T47D (cell line): Measurements from ENCODE around the gene IMPA2.

Source experiments
- DNase-seq, 2 experiments: peaks; one replicate each; pipeline versions ENCODE4 v3.0.0 to v3.0.0-alpha.2; 2011 to 2012; ENCODE audit warnings: low read depth in 1 of 2, low spot score in 1 of 2
- JUND ChIP-seq: IDR thresholded peaks from 2 replicates; pipeline ENCODE4 v1.6.1; 2012; ENCODE audit warnings: low read depth
- in situ Hi-C: cut with HindIII; loops from 2 replicates; pipeline ENCODE4 v1.10.0; 2016; ENCODE audit warnings: low sequenced_read_pairs, low pct_unique_long_range_greater_than_20kb

Gene IMPA2

DNA sequence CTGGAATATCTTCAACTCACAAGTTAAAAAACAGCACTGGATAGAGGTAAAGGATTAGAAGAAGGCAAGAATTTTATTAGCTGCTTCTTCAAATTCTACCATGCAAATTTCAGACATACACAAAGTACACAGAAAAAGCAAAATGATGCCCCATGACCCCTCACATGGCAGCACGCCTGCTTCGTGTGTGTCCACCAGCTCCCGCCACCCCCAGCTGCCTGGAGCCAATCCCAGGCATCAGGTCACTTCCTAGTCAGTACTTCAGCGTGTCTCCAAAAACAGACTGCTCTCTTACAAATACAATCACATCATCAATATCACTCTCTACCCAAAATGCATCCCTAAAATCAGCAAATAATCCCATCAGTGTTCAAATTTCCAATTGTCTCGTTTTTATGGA lies 35.8 kb downstream of the IMPA2 start:
- TF ChIP-seq JUND: no peak
- DNase-seq: no peak
- in situ Hi-C loops: no loop called here

DNA sequence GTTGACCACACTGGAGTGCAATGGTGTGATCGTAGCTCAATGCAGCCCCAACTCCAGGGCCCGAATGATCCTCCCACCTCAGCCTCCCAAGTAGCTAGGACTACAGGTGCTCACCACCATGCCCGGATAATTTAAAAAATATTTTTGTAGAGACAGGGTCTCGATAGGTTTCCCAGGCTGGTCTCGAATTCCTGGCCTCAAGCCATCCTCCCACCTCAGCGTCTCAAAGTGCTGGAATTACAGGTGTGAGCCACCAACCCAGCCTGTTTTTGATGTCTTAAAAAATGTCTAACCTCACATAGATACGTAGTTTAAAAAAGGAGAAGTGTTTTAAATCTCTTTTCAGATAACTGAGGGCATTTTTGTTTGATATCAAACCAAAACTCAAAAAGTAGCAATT lies 37.6 kb downstream of the IMPA2 start:
- DNase-seq: no peak
- in situ Hi-C loops: no loop called here
- TF ChIP-seq JUND: no peak

DNA sequence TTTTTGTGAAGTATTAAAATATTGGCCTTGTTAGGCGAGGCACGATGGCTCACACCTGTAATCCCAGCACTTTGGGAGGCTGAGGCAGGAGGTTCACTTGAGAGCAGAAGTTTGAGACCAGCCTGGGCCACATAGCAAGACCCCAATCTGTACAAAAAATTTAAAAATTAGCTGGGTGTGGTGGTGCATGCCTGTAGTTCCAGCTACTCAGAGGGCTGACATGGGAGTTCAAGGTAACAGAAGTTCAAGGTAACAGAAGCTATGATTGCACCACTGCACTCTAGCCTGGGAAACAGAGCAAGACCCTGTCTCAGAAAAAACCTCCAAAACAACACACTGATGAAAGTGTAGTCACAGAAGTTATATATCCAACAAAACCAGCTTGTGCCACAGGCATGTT lies 39.8 kb downstream of the IMPA2 start:
- DNase-seq: no peak
- no peak for TF ChIP-seq JUND
- in situ Hi-C loops: no loop called here

DNA sequence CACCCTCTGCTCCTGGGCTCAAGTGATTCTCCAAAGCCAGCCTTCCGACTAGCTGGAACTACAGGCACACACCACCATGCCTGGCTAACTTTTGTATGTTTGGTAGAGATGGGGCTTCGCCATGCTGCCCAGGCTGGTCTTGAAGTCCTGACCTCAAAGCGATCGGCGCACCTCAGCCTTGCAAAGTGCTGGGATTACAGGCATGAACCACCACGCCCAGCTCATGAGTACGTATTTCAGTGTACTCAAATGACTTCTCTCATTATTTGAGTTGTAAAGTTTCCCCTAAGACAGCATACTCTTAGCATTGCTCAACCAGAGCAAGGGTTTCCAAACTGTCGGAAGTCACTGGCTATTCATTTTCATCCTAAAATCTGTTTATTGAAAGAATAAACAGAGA lies 40.3 kb downstream of the IMPA2 start:
- DNase-seq: no peak
- no peak for TF ChIP-seq JUND
- in situ Hi-C loops: no loop called here

DNA sequence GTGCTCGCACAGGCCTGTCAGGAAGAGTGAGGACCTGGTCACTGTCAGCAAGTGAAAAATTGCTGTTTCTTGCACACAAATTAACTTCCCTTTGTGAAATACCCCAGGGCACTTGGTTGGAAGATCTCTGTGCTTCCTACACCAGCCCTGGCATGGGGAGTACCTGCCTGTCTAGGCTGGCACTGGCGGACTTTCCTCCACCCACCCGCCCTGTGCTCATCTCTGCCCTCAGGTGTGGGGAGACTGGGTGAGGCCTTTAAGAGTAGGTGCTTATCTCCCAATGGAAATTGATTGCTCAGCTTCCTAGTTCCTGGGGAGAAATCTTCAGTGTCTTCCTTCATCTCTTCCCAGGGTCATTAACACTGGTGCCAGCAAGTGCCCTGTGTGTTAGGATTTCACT lies 42.1 kb downstream of the IMPA2 start:
- DNase-seq: no peak
- in situ Hi-C loops: no loop called here
- no peak for TF ChIP-seq JUND

DNA sequence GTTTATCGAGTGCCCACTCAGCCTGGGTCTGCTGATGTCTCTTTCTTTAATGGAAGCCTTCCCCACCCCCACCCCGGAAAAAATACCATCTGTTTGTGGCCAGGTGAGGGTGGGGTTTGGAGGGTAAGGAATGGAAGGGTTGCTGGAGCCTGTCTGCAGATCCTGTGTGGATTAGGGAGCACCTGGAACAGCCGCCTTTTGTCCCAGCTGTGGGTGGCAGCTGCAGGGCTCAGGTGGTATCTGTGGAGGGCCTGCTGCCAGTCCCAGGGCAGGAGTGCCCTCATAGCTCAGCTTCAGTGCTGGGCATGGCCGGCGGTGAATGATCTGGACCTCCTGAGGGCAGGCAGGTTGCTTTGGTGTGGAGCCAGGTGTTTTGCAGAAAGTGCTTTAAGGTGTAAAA lies 45.3 kb downstream of the IMPA2 start:
- TF ChIP-seq JUND: no peak
- no peak for DNase-seq
- in situ Hi-C loops: no loop called here

DNA sequence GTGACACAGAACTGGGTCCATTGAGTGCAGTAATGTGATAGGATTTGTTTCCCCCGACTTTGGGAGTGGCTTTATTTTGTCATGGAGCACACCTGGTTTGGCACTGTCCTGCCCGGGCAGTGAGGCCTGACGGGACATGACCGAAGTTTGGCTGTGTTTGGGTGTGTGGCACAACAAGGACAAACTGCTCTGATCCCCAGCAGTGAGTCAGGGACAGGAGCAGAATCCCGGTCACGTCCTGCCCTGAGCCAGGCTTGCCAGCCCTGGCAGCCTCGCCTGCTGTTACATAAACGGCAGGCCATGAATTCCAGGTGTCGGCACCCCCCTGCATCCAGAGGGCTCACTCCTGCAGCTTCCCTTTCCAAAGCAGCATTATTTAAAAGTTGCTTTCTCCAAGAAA lies 45.7 kb downstream of the IMPA2 start:
- DNase-seq: no peak
- no peak for TF ChIP-seq JUND
- in situ Hi-C loops: no loop called here

DNA sequence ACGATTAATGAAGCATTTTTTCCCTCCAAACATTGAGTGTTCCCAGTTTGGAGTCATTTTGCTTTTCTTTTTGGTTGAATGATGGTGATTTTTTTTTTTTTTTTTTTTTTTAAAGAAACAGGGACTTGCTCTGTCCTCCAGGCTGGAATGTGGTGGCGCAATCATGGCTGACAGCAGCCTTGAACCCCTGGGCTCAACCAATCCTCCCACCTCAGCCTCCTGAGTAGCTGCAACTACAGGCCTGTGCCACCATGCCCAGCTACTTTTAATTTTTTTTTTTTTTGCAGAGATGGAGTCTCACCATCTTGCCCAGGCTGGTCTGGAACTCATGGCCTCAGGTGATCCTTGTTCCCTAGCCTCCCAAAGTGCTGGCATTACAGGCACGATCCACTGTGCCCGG lies 46.2 kb downstream of the IMPA2 start:
- no peak for TF ChIP-seq JUND
- in situ Hi-C loops: no loop called here

DNA sequence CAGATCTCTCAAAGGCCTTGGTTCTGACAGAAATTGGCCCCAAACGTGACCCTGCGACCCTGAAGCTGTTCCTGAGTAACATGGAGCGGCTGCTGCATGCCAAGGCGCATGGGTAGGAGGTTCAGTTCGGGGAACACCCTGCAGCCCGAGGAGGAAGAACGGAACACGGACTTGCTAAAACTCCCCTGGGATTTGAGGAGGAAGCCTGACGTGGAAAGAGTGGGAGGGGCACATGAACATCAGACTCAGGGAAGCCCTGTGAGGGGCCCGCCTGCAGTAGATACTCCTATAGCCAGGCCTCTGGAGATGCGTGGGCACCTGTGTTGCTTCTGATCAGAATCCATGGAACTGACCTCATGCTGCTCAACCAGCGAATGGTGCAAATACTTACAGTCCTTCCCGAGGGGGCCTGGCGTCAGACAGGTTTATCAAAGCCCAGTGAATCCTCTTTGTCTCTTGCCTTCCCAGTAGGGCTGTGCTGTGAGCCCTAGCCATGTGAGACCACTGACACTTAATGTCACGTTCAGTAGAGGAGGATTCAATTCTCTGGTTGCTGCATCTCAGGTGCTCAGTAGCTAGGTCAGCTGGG lies 46.8 kb downstream of the IMPA2 start:
- DNase-seq: no peak
- in situ Hi-C loops: no loop called here
- TF ChIP-seq JUND: no peak

More for the DNA sequence above, 46.2 kb downstream of the IMPA2 start:
- DNase-seq: no peak

DNA sequence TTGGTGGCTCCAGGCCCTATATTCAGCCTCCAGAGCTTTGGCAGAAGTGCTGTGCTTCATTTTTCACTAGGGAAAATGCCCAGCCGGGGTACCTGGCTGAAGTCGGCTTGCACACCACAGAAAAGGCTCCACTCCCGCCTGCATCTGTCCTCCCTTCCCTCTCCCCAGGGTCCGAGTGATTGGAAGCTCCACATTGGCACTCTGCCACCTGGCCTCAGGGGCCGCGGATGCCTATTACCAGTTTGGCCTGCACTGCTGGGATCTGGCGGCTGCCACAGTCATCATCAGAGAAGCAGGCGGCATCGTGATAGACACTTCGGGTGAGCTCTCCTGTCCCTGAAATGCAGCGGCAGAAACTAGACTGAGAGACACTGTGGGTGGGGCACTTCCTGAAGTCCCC lies 47.4 kb downstream of the IMPA2 start:
- no peak for DNase-seq
- in situ Hi-C loops: no loop called here
- TF ChIP-seq JUND: no peak

DNA sequence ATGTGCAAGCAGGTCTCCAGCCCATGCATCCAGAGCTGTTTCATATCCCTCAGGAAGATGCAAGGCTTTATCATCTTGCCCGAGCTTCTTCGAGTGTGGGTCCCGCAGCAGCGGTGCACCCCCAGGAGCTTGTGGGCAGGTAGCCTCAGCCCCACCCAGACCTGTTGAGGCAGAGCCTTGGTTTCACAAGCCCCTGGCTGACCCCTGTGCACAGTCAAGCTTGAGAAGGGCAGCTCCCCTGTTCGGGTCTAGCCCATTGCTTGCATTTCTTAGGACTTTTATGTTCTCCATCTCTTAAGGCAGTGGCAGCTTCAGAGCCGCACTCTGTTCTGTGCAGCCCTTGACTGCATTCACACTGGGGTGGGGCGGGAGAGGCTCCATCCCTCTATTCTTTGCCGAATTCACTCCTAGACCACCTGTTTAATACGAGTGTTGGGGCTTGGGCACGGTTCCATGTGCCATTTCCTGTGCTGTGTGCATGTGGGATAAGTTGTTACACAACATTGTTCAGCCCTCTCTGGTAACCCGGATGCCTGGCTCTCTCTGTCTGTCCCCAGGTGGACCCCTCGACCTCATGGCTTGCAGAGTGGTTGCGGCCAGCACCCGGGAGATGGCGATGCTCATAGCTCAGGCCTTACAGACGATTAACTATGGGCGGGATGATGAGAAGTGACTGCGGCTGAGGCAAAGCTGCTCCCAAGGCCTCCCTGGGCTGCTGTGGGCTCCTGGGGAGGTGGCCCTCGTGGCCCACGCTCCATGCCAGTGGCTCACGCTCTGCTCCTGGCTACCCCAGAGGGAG lies 48.7 kb downstream of the IMPA2 start:
- no peak for DNase-seq
- in situ Hi-C loops: no loop called here
- no peak for TF ChIP-seq JUND

DNA sequence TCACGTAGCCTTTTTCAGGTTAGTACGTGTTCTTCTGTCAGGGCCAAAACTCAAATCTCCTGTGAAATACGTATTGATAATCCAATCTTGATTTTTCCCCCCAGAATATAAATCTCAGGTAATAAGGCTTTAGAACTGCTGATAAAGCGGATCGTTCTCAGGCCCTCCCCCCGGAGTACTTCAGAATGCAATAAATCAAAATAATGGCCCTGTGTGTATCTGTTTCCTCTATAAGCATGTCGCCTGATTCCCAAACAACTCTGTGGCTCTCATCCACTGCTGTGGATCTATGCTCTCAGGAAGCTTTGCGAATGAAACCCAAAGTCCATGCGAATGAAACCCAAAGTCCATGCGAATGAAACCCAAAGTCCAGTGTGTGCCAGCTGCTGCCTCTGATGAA lies 49.4 kb downstream of the IMPA2 start:
- no peak for TF ChIP-seq JUND
- no peak for DNase-seq
- in situ Hi-C loops: no loop called here

DNA sequence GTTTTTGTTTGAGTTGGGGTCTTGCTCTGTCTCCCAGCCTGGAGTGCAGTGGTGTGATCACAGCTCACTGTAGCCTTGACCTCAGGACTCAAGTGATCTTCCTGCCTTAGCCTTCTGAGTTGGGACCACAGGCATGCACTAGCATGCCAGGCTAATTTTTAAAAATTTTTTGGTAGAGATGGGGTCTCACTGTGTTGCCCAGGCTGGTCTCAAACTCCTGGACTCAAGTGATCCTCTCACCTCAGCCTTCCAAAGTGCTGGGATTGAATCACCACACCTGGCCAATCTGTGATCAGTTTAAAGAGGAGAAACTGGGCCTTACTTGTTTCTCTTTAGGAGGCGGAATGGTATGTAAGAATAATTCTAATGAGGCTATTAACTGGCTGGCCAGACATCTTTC lies 49.9 kb downstream of the IMPA2 start:
- no peak for TF ChIP-seq JUND
- in situ Hi-C loops: no loop called here
- no peak for DNase-seq

DNA sequence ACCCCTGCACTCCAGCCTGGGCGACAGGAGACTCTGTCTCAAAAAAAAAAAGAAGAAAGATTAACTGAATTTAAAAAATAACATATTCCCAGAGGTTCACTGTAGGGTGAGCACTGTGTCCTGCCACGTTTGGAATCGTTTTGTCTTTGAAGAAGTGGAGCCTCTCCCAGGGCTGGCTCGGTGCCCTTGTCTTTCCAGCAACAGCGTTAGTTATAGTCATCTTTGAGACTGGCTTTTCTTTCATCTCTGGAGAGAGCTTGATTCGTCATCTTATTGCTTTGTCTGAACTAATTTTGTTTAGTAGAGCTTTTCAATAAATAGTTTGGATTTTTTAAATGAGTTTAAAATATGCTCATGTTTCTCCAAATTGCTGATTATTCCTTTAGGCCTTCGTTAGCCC lies 50.5 kb downstream of the IMPA2 start:
- TF ChIP-seq JUND: no peak
- no peak for DNase-seq
- in situ Hi-C loops: no loop called here
